Lung microvascular endothelial cell (primary cell): ENCODE data around the gene HCN2. TPM values are rescaled to one million over a fixed set of nuclear protein-coding genes. Genes with fewer than 3 reads are reported as not detected.

ENCODE experiments used
- DNase-seq, 2 donors: peaks; one replicate each; pipeline versions ENCODE4 v3.0.0 to v3.0.0-alpha.2; 2010; ENCODE audit warnings: low read depth in 2 of 2
- total RNA-seq: library from RNA; depleted of rRNA; stranded (reverse); fragments of >200 nt; gene quantifications from 2 replicates; pipeline ENCODE4 v1.2.1, GENCODE V29; 2014

HCN2 gene
- total RNA-seq, 1 donor from 2014 or later = 0.40 TPM

DNA sequence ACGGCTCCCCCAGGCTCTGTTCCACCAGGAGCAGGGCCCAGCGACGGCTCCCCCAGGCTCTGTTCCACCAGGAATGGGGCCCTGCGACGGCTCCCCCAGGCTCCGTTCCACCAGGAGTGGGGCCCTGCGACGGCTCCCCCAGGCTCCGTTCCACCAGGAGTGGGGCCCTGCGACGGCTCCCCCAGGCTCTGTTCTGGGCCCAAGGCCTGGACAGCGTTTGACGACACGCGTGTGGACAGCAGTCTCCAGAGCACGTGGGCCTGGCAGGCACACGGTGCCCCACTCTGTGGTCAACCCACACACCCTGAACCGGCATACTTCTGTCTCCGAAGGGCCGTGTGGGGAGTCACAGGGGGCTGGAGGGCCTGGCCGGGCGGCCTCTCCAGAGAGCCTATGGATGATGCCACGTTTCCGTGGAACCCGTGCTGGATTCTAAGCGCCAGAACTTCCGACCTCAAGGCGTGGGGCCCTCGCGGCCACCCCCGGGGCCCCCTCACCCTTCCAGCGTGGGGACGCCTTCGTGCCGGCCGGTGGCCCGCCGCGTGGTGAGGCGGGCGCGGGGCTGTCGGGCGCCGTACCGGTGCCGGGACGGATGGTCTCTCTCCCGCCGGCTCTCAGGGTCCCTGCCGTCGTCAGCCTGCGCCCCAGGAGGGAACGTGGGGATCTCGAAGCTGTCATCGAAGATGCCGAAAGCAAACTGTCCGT lies 61.6 kb downstream of the HCN2 start:
- DNase-seq = no peak

- DNase-seq = no peak
Measured at GRCh38 chr19:651991-652390, 62.3 kb downstream of the HCN2 start.

DNA sequence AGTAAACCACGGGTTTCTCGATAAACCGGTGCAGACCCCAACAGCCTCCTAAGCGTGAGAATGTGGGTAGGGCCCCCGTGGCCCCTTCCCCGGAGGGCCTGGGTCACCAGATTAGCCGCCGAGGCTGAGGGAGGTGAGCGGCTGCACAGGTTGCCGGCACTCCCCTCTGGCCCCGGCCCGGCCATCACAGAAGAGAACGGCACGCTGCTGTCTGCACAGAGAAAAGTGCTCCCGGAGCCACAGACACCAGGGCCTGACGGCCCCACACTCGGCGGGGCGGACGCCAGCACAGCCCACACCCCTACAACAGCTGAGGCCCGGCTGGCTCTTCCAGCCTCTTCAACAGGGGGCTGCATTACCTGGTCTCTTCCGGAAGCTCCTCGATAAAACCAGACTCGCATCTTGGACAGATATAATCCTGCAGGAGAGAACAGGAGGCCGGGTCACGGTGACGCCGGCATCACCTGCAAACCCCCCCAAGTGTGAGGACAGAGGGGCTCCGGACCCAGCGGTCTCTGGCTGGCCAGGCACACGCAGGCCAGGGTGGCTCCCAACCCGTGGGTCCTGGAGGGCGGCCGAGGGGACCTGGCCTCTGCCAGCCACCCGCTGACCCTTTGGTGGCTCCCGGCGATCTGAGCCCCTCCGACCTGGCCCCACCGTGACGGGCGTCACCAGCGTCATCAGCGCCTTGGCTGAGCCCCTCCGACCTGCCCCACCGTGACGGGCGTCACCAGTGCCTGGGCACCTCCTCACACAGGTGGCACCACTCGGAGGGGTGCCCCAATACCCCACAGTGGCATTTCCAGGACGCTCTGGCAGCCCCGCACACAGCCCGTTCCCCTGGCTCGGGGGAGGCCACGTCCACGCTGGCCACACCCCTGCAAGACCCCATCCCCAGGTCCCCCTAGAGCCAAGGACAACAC lies 63.0 kb downstream of the HCN2 start:
- no peak for DNase-seq

- no peak for DNase-seq
Measured at GRCh38 chr19:653425-653824, 63.7 kb downstream of the HCN2 start.

- DNase-seq = no peak
Measured at GRCh38 chr19:655691-656090, 66.0 kb downstream of the HCN2 start.

GRCh38 chr19:656751-657559 lies 67.3 kb downstream of the HCN2 start:
- DNase-seq = no peak

GRCh38 chr19:657611-658010 lies 67.9 kb downstream of the HCN2 start:
- DNase-seq = no peak

- DNase-seq = no peak
Measured at GRCh38 chr19:658059-658839, 68.6 kb downstream of the HCN2 start.

DNA sequence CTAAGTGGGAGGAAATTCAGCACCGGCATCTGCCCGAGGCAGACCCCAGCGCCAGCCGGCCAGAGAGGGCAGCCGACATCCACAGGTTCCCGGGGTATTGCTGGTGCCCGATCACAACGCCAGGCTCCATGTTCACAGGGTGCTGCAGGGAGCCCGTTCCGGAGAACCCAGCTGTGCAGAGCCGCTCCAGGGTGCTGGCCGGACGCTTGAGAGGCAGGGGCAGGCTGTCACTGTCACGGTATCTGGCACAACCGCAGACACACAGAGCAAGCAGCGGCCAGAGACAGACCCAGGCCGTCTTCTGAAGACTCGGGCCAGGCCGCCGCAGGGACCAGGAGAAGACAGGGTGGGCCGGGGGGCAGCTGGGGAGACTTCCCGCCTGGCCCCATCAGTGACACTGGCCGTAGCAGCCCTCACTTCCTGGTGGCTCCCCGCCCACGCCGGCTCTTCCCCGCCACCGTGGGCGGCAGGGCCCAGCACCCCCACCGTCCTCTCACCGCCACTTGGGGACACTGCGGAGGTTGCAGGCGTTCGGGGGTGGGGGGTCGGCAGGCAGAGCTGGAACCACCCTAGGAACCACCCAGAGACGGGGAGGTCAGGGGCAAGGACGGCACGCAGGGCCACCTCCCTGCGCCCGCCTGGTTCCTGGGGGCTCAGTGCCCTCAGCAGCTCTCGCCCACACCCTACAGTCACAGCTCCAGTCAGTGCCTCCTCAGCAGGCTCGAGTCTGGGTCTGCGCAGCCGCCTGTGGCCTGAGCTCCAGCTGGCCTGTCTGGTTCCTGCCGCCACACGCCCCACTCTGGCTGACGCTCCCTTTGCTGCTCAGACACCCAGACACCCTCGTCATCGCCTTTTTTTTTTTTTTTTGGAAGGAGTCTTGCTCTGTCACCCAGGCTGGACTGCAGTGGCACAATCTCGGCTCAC lies 69.5 kb downstream of the HCN2 start:
- peak in 1 of 2 donors; percentile 44 for DNase-seq

- no peak for DNase-seq
Measured at GRCh38 chr19:660793-661426, 71.2 kb downstream of the HCN2 start.

DNA sequence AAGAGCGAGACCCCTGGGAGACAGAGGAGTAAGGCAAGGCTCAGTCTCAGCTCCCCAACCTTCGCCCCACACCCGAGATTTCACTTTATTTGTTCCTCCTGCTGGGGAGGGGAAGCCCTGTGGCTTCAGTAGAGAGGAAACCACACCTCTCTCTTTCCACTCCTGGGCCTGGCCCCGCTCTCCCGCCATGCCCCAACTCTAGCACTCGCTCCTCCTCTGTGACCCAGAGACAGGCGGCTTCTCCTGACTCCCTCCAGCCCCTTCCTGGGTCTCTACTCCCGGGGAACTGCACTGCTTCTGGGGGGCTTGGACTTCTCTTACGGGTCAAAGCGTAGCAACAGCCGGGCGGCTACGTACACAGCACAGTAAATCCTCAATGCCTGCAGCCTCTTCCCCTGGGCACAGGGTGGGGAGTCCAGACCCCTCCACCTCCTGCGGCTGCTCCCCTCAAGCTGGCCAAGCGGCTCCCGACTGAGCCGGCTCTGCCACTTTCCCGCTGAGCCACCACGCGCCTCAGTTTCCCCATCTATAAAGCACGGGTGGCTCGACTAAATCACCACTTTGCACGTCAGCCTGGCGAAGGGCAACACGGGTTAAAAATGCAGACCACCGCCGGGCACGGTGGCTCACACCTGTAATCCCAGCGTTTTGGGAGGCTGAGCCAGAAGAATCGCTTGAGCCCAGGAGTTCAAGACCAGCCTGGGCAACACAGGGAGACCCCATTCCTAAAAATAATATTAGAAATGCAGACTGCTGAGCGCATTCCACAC lies 71.9 kb downstream of the HCN2 start:
- DNase-seq = peak in 1 of 2 donors; percentile 26

DNA sequence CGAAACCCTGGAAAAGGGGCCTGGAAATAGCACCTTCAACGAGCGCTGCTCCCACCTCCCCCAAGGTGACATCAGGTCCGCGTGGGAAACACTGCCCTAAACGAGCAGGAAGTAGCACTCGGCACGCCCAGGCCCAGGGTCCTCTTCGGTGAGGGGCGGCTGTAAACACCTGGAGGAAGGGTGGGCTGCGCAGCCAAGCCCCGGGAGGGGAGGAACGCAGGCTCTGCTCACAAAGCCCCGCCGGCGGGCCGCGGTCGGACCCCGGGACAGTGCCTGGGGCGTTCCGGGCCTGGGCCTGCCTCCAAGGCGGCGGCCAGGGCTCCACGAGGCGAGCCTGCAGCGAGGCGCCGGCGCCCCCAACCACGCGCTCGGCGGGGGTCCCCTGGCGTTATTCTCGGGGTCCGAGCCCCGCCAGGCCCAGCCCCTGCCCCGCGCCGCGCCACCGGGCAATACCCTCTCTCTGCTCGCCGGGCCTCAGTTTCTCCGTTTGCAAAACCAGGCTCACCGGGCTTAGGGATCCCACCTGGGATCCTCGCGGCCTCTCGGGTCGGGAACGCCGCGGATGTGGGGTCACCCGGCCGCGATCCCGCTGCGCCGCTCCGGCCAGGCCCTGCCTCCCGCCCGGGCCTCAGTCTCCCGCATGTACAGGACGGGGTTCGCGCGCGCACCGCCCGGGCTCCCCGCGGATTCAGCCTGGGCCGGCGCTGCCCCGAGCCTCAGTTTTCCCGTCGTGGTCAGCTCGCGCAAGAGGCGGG lies 72.7 kb downstream of the HCN2 start:
- DNase-seq = peak; percentile 44 to 66

- peak; percentile 93 to 95 for DNase-seq
Measured at GRCh38 chr19:662962-663681, 73.4 kb downstream of the HCN2 start, which contains the start of gene RNF126. Gene RNF126, minus strand, starts transcription at chr19:663214. Its CDS starts 93 bp downstream, at chr19:663121.

DNA sequence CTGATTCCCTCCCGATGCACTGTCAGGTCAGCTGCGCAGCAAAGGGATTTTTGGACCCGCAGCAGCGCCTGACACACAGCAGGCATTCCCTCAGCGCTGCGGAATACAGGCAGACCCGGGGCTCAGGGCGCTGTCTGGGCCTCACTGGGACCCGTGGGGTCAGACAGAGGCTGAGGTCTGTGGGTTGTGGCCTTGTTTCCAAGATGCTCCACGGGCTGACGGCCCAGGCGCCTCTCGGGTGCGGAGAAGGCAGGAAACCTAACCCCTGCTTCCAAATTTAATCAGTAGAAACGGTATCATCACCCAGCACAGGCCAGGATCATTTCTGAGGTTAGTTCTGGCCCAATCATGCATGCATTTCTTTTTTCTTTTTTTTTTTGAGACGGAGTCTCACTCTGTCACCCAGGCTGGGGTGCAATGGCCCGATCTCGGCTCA lies 74.0 kb downstream of the HCN2 start:
- no peak for DNase-seq

DNA sequence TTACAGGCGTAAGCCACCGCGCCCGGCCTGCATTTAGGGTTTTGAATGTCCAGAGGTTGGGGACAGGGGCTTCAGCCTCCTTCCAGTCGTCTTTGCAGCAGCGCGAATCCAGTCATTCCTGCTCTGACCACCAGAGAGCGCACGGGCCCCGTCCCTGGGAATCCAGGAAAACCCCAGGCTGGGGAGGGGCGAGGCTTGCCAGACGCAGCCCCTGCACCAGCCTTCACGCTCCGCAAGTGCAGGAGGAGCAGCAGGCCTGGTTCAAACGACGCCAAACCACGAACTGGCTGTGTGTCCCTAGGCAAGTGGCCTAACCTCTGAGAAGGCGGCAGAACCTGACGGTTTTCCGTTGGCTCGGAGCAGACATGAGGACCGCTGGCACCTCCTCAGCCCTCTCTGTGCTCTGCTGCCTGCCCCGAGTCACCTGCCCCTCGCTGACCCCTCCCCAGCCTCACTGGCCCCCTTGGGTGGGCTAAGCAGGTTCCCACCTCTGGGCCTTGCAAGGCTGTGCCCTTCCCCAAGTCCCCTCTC lies 75.3 kb downstream of the HCN2 start:
- DNase-seq = peak; percentile 73 to 84
